HG03175 (cell line): ENCODE data around the gene PTPN12.
"Not testable (repeated sequence)": the region's sequence is repeated elsewhere in the genome, so short reads cannot be mapped to it uniquely, and the experiment has no call there.

Experiments used
- ATAC-seq: cut with Tn5 transposase; IDR thresholded peaks from one replicate; pipeline ENCODE4 v1.9.1; 2021; ENCODE audit warnings: mild to moderate bottlenecking, moderate library complexity; ENCODE audit not compliant: unreplicated experiment

Gene PTPN12

DNA sequence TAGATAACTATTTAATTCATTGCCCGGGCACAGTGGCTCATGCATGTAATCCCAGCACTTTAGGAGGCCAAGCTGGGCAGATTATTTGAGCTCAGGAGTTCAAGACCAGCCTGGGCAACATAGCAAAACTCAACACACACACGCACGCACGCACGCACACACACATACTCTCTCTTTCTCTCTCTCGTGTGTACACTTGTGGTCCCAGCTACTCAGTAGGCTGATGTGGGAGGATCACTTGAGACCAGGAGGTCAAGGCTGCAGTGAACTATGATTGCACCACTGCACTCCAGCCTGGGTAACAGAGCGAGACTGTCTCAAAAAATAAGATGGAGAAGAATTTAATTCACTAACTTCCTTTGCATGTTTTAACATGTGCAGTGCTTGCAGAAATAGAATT, 38.1 kb downstream of the PTPN12 start:
- ATAC-seq = no peak

DNA sequence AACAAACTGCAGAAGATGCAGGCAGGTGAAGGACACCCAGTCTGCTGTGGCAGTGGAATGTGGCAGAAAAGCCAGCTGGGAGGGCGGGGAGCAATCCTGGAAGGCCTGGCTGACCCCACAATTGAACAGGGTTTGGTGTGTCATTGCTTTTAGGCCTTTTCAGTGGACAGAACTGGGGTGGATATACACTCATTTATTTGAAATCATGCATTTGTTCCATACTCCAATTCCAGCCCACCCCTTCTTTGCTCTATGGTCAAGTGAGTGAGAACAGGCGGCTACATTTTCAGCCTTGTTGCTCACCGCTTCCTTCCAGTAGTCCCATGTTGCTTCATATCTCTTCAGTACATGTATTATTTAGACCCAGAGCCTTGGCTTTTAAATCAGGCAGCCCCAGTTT, 39.8 kb downstream of the PTPN12 start:
- ATAC-seq = no peak

DNA sequence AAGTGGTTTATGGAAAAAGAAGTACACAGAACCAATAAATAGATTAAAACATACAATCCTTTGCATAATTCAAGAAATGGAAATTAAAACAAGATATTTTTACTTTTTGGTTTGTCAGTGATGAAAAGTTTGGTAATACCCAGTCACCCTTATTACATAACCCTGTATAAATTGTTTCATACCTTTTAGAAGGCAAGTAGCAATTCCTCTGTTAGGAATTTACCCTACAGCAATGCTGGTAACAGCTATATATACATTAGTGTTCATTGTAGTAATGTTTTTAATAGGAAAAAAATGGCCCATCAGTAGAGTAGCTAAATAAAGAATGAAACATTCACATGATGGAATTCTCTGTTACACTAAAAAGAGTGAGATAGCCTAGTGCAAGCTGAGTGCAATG, 42.7 kb downstream of the PTPN12 start:
- no peak for ATAC-seq

DNA sequence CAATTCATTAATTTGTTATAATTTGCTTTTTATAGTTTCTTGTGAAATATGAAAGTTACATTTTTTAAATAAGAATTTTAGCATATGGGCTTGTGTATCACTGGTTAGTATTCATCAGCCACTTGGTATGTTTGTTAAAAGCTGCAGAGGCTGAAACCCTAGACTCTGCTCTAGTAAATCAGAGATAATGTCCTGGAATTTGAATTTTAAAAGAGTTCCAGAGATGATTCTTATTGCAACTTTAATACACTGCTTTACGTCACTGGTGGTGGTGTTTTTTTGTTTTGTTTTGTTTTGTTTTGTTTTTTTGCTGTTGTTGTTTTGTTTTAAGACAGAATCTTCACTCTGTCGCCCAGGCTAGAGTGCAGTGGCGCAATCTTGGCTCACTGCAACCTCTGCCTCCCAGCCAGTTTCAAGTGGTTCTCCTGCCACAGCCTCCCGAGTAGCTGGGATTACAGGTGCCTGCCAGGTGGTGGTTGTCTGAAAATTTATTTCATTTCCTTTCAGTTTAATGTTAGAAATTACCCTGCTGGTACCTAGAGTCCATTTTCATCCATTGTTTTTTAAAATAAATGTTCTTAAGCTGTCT, 43.8 kb downstream of the PTPN12 start:
- no peak for ATAC-seq

DNA sequence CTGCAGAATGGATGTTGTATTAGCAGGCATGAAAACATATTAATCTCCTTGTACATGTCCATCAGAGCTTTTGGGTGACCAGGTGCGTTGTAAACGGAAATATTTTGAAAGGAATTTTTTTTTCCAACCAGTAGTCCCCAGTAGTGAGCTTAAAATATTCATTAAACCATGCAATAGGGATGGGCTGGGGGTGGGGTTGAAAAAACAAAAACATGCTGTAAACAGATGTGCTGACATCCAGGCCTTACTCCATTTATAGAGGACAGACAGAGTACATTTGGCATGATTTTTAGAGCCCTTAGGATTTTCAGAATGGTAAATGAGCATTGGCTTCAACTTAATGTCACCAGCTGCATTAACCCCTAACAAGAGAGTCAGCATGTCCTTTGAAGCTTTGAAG, 50.2 kb downstream of the PTPN12 start:
- no peak for ATAC-seq

DNA sequence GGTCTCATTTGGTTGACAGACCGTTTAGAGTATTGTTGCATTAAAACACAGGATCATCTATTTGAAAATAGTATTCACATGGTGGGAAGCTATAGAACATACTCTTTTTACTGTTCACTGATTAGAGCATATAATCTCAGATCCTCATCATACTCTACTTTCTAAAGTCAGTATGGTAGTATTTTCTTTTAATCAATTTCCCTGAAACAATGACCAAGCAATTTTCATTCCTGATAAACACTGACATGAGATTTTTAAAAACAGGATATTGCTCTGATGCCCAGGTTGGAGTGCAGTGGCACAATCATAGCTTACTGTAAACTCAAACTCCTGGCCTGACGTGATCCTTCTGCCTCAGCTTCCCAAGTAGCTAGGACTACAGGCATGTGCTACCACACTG, 63.9 kb downstream of the PTPN12 start:
- ATAC-seq = no peak

DNA sequence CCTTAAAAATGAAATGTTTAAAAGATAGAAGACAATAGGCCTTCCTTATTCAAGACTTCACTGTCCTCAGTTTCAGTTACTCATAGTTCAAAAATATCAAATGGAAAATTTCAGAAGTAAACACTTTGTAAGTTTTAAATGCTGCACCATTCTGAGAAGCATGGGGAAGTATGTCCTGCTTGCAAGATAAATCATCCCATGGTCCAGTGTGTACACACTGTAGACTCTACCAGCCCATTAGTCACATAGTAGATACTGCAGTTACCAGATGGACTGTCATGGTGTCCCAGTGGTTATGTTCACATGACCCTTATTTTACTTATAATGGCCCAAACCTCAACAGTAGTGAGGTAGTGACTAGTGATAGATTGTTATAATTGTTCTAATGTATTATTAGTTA, 69.5 kb downstream of the PTPN12 start:
- no peak for ATAC-seq

DNA sequence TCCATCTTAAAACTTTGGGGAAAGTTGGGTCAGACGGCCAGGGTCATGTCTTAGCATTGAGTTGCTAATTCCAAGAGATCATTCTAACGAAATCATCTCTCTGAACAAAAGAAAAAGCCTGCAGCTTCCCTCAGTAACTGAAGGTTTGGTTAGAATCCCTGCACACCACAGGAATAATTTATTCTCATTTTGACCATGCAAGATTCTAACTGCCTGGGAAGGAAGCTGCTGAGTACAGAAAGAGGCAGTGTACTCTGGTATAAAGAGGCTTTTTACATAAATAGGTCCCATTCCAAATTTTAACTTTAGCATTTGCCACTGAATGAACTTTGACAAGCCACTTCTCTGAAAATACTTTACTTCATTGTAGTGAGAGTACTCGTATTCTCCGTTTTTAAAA, 82.2 kb downstream of the PTPN12 start:
- no peak for ATAC-seq

DNA sequence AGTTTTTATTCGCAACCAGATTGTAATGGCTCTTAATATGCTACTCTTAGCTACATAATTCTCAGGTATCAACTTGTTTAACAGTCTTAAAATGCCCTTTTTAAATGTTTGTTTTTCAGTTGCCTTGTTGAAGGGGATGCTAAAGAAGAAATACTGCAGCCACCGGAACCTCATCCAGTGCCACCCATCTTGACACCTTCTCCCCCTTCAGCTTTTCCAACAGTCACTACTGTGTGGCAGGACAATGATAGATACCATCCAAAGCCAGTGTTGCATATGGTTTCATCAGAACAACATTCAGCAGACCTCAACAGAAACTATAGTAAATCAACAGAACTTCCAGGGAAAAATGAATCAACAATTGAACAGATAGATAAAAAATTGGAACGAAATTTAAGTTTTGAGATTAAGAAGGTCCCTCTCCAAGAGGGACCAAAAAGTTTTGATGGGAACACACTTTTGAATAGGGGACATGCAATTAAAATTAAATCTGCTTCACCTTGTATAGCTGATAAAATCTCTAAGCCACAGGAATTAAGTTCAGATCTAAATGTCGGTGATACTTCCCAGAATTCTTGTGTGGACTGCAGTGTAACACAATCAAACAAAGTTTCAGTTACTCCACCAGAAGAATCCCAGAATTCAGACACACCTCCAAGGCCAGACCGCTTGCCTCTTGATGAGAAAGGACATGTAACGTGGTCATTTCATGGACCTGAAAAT, 89.7 kb downstream of the PTPN12 start:
- no peak for ATAC-seq

DNA sequence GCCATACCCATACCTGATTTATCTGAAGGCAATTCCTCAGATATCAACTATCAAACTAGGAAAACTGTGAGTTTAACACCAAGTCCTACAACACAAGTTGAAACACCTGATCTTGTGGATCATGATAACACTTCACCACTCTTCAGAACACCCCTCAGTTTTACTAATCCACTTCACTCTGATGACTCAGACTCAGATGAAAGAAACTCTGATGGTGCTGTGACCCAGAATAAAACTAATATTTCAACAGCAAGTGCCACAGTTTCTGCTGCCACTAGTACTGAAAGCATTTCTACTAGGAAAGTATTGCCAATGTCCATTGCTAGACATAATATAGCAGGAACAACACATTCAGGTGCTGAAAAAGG, 90.2 kb downstream of the PTPN12 start:
- ATAC-seq = no peak

DNA sequence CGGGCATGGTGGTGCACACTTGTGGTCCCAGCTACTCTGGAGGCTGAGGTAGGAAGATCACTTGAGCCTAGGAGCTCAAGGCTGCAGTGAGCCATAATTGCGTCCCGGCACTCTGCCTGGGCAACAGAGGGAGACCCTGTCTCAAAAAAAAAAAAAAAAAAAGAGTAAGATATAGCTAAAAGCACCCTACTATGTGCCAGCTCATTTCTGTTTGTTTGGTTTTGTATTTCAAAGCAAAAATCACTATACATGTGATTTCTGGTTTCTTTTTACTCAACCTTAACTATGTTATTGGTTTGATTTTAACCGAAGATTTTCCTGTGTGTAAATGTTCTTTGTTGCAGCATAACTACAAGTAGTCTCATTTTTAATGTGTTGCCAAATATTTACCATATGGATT, 92.7 kb downstream of the PTPN12 start:
- ATAC-seq = no peak

DNA sequence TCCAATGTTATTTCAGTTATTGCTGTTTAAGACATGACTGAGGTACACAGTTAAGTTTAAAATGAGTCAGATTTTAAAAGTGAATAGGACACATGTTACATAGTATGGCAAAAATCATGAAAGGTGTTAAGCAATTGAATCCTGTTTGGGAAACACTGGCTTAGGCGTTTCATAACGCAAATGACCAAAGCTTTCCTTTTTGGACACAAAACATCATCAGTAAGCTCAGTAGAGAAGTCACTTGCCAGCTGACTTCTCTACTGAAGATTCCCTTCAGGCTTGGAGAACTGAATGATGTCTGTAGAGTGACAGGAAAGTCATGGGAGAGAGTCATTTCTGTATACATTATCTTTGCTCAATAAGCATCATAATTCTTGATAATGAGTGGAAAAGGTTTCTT, 94.7 kb downstream of the PTPN12 start:
- no peak for ATAC-seq

DNA sequence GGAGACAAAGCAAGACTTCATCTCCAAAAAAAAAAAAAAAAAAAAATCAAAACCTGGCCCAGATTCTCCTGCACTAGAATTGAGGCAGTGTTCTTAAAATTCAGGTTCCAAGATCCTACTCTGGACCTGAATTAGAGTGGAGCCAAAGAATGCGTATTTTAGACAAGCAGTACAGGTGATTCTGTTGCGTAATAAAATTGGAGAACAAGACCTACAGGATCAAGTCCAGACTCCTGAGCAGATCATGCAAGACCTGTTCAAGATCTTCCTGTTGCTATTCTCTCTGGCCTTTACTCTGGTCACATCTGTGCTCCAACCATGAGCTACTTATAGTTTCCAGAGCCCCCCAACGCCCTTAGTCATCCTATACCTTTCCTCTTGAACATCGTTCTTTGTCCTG, 107.7 kb downstream of the PTPN12 start:
- no peak for ATAC-seq

DNA sequence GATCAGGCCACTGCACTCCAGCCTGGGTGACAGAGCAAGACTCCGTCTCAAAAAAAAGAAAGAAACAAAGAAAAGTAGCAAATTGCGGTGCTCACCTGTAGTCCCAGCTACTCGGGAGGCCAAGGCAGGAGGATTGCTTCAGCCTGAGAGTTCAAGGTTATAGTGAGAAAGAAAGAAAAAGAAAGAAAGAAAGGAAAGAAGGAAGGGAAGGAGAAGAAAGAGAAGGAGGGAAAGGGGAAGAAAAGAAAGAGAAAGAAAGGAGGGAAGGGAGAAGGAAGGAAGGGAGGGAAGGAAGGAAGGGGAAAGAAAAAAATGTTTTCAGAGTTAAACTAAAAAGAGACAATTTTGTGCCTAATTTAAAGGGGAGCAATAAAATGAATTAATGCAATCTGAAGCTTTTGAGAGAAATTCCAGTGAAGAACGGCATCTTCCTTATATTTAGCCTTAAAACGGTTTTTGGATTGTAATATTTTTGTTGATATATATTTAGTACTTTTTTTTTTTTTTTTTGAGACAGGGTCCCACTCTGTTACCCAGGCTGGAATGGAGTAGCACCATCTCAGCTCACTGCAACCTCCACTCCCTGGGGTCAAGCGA, 111.7 kb downstream of the PTPN12 start:
- ATAC-seq = no peak

DNA sequence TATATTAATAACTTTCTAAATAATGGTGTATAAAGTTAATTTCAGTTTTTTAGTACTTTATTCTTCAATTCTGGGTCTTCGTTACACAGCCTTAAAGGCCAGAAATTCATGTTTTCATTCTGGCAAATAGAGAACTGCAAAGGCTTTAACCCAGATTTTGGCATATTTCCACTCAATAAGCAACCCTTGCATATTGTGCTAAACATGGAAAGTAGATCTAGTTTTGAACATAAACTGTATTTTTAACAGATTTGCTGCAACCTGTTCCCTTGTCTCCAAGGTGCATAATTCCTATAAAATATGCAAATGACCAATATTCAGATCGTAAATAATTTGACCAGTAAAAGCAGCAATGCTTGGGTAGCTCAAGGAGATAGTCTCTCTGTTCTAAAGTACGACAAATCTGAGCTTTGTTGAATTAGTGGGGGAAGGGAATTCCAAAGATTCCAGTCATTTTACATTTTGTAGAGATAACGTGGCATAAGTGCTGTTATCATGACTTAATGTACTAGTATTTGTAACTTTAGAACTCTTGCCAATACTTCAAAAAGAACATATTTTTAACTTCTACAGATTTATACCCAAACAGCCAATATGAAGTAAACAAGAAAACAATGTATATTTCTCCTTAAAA, 112.7 kb downstream of the PTPN12 start:
- ATAC-seq = no peak

DNA sequence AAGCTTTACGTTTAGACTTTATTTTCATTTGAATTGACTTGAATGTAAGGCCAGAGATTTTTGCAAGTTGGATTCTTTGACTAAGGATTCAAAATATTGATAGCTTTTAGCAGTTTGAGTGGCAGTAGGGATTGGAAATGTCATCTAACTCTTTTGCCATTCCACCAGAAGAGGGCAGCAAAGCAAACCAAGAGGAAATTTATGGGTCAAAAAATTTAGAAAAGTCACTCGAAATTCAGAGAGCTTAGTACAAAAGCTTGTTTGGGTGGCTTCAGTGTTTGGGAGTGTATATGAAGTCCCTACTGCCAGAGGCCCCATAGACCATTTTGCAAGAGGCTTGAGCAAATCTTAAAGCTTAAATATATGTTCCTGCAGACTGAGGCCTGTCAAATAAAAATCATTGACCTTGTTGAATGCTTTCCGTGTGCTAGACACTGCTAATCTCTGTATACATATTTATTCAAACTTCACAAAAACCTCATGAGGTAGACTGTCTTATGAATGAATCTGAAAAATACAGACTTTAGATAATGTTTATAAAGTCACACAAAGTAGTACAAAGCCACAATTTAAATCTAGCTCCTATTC, 114.6 kb downstream of the PTPN12 start:
- ATAC-seq = no peak

DNA sequence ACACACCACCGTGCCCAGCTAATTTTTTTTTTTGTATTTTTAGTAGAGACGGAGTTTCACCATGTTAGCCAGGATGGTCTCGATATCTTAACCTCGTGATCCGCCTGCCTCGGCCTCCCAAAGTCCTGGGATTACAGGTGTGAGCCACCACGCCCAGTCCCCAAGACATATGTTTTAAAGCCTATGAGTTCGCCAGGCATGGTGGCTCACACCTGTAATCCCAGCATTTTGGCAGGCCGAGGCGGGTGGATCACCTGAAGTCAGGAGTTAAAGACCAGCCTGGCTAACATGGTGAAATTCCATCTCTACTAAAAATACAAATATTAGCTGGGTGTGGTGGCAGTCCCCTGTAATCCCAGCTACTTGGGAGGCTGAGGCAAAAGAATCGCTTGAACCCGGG, 115.7 kb downstream of the PTPN12 start:
- not testable (repeated sequence) for ATAC-seq

DNA sequence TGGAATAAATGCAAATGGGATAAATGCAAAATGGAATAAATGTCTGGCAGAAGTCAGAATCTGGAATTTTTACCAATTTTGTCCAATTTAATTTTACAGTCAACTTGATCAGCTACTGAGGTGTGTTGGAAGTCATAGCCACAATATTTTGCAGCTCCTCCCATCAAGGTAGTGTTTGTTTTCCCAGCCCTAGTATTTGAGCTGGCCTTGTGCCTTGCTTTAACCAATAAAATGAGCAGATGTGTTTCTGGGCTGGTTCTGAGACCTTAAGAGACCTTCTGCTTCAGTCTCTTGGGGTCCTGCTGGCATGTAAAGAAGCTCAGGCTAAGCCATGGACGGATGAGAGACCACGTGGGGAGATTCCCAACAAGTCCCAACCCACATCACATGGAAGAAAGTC, 116.5 kb downstream of the PTPN12 start:
- no peak for ATAC-seq

DNA sequence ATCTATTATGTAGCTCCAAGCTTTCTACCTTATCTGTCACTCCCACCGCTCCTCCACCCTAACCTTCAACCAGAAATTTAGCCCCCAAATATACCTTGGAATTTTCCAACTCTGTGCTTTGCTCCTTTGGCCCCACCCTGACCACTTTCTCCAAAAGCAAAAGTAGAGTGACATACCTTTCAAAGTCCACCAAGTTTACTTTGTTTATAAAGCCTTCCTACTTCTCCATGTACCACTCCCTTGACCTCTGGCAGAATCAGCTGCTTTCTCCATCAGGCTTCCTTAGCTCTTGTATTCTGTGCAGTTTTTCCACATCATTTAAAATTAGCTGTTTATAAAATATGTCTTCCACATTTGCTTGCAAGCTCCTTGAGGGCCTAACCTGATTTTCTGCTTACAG, 118.3 kb downstream of the PTPN12 start:
- ATAC-seq = no peak

DNA sequence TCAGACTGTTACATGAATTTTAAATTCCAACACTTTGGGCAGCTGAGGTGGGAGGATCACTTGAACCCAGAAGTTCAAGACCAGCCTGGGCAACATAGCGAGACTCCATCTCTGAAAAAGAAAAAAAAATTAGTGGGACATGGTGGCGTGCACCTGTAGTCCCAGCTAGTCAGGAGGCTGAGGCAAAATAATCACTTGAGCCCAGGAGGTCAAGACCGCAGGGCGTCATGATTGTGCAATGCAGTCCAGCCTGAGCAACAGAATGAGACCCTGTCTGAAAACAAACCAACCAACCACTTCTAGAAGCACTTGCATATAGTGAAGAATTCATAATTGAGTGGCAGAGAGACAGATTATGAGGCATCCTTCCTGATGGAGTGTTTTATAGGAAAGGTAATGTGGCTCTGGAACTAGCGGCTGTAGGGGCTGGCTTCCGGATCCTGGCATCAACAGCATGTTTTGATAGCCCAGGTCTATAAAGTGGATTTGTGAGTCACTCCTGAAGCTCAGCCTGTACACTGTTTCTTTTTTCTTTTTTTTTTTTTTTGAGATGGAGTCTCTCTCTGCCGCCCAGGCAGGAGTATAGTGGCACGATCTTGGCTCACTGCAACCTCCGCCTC, 118.9 kb downstream of the PTPN12 start:
- no peak for ATAC-seq

DNA sequence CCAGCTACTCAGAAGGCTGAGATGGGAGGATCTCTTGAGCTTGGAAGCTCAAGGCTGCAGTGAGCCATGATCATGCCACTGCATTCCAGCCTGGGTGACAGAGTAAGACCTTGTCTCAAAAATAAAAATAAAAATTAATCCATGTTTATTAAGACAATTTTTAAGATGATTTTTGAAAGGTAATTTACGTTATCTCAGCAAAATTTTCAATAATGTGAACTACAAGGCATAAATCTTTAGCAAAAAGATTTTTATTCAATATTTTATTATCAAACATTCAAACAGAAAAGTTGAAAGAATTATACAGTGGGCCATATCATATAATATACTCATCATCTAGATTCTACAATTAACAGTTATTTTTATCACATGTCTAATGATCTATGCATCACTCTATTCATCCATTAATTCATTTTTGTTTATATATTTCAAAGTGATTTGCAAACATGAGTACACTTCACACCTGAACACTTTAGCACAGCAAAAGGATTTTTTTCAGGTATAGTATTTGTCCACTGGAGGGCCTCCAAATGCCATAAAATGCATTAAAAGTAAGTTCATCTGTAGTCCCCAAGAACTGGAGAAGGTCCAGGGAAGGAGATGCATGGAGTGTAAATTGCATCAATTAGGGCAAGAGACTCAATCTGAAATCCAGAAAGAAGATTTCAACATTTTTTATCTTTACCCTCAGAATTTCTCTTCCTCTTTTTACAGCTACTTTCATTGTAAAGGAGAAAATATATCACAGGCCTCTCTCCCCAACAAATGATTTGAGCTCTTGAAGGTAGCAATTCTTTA, 120.5 kb downstream of the PTPN12 start:
- ATAC-seq = no peak
